Measurements from ENCODE around the gene KPNB1.
A peak's percentile ranks its signal among the peaks of the same experiment; 100 is the strongest.

Gene KPNB1

DNA sequence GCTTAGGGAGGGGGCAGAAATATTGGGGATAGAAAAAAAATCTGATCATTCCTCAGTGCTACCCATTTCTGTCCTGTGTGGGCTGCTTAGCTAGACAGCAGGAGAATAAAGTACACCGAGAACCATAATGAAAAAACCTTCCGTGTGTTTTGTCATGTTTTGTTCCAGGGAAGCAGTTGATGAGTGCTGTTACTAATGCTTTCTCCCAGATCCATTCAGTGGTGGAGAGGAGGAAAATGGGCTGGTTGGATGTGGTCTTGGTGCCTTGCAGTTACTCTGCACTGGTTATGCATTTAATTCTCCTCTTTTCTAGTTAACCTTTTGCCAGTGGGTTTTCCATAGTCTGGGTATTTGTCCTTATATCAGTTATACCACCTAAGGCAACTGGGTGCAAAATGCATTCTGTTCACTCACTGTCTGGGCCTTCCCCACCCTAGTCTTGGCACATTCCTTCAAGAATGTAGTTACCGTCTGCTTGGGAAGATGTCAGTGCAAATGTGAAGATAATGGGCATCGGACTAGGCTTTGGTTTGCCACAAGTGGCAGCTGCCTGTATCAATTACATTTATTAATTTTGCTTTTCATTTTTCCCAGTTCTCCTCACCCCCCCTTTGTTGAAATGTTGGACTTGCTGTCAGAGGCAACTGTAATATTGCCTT is 34.9 kb downstream of the KPNB1 start:
- Histone ChIP-seq H3K9ac (ENCODE audit: low read depth, low read length) (no peak overlapping the region), H2AFZ (ENCODE audit: low read depth, low read length) (no peak overlapping the region), H4K20me1 (ENCODE audit: insufficient read depth, low read length) (peaks cover 30% of the 10 kb centered on the region; the same call in 1 of the 2 replicates), H3K27ac (ENCODE audit: low read length) (no peak overlapping the region), H3K79me2 (ENCODE audit: insufficient read depth, low read length) (no peaks in the 10 kb centered on the region), H3K4me3 (ENCODE audit: low read depth in 1 of 2, low read length in 2 of 2) (no peak overlapping the region), H3K9me3 (ENCODE audit: insufficient read depth, low read length, severe bottlenecking) (no peaks in the 10 kb centered on the region), H3K4me1 (ENCODE audit: insufficient read depth, low read length) (no peaks in the 10 kb centered on the region), H3K36me3 (ENCODE audit: insufficient read depth, low read length) (peaks cover 62% of the 10 kb centered on the region), H3K4me2 (ENCODE audit: insufficient read depth, low read length) (no peak overlapping the region), H3K27me3 (ENCODE audit: insufficient read depth, low read length, poor library complexity) (no peaks in the 10 kb centered on the region)
- TF ChIP-seq, protein P1, sequence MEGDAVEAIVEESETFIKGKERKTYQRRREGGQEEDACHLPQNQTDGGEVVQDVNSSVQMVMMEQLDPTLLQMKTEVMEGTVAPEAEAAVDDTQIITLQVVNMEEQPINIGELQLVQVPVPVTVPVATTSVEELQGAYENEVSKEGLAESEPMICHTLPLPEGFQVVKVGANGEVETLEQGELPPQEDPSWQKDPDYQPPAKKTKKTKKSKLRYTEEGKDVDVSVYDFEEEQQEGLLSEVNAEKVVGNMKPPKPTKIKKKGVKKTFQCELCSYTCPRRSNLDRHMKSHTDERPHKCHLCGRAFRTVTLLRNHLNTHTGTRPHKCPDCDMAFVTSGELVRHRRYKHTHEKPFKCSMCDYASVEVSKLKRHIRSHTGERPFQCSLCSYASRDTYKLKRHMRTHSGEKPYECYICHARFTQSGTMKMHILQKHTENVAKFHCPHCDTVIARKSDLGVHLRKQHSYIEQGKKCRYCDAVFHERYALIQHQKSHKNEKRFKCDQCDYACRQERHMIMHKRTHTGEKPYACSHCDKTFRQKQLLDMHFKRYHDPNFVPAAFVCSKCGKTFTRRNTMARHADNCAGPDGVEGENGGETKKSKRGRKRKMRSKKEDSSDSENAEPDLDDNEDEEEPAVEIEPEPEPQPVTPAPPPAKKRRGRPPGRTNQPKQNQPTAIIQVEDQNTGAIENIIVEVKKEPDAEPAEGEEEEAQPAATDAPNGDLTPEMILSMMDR (IDR thresholded peaks at IDR 0.05; ENCODE audit: borderline replicate concordance, extremely low read depth, low read length, poor library complexity, severe bottlenecking): no peak
- TF ChIP-seq EZH2 (IDR thresholded peaks at IDR 0.05; ENCODE audit: borderline replicate concordance, low read depth, low read length, severe bottlenecking): no peak
- ATAC-seq (ENCODE audit: insufficient read depth, low read depth): 0 out of 3 replicates have a peak, but pooled peaks have one; percentile 3
- DNase-seq: no peak

GRCh38 chr17:47685556-47686275 is 36.0 kb downstream of the KPNB1 start:
- H3K27me3 ChIP-seq (ENCODE audit: insufficient read depth, low read length, poor library complexity): no peaks in the 10 kb centered on the region
- TF ChIP-seq, protein P1 (IDR thresholded peaks at IDR 0.05; ENCODE audit: borderline replicate concordance, extremely low read depth, low read length, poor library complexity, severe bottlenecking): no peak
- TF ChIP-seq EZH2 (IDR thresholded peaks at IDR 0.05; ENCODE audit: borderline replicate concordance, low read depth, low read length, severe bottlenecking): no peak
- H3K27ac ChIP-seq (ENCODE audit: low read length): no peak overlapping the region
- H2AFZ ChIP-seq (ENCODE audit: low read depth, low read length): no peak overlapping the region
- H3K36me3 ChIP-seq (ENCODE audit: insufficient read depth, low read length): peaks cover 51% of the 10 kb centered on the region
- no peaks in the 10 kb centered on the region for H3K9me3 ChIP-seq (ENCODE audit: insufficient read depth, low read length, severe bottlenecking)
- no peak overlapping the region for H3K4me2 ChIP-seq (ENCODE audit: insufficient read depth, low read length)
- no peak for DNase-seq
- H4K20me1 ChIP-seq (ENCODE audit: insufficient read depth, low read length): peaks cover 25% of the 10 kb centered on the region; the same call in 1 of the 2 replicates
- H3K79me2 ChIP-seq (ENCODE audit: insufficient read depth, low read length): no peaks in the 10 kb centered on the region
- no peak for ATAC-seq (ENCODE audit: insufficient read depth, low read depth)
- H3K9ac ChIP-seq (ENCODE audit: low read depth, low read length): no peak overlapping the region
- no peak overlapping the region for H3K4me3 ChIP-seq (ENCODE audit: low read depth in 1 of 2, low read length in 2 of 2)
- H3K4me1 ChIP-seq (ENCODE audit: insufficient read depth, low read length): no peaks in the 10 kb centered on the region

DNA sequence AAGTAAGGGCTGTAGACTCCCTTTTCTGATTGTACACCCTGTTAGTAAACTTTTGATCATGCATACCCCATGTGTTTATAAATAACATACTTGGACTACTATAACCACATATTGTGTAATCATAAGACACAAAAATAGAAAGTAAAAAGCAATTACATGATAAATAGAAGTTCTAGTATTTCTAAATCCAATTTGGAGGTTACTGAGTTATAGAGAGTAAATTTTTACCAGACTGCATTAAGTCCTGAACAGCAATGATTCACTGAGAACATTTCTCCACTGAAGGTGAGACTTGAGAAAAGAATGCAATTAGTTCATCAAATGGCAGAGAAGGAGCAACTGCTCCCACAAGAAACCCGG is 36.5 kb downstream of the KPNB1 start:
- H2AFZ ChIP-seq (ENCODE audit: low read depth, low read length): no peak overlapping the region
- TF ChIP-seq, protein P1 (IDR thresholded peaks at IDR 0.05; ENCODE audit: borderline replicate concordance, extremely low read depth, low read length, poor library complexity, severe bottlenecking): no peak
- TF ChIP-seq EZH2 (IDR thresholded peaks at IDR 0.05; ENCODE audit: borderline replicate concordance, low read depth, low read length, severe bottlenecking): no peak
- no peak overlapping the region for H3K4me3 ChIP-seq (ENCODE audit: low read depth in 1 of 2, low read length in 2 of 2)
- no peaks in the 10 kb centered on the region for H3K27me3 ChIP-seq (ENCODE audit: insufficient read depth, low read length, poor library complexity)
- ATAC-seq (ENCODE audit: insufficient read depth, low read depth) (no peak), DNase-seq (no peak)
- H3K9ac ChIP-seq (ENCODE audit: low read depth, low read length): no peak overlapping the region
- H3K4me2 ChIP-seq (ENCODE audit: insufficient read depth, low read length): no peak overlapping the region
- H3K27ac ChIP-seq (ENCODE audit: low read length): no peak overlapping the region
- no peaks in the 10 kb centered on the region for H3K4me1 ChIP-seq (ENCODE audit: insufficient read depth, low read length)
- H3K36me3 ChIP-seq (ENCODE audit: insufficient read depth, low read length): peaks cover 48% of the 10 kb centered on the region
- H4K20me1 ChIP-seq (ENCODE audit: insufficient read depth, low read length): peaks cover 23% of the 10 kb centered on the region; the same call in 1 of the 2 replicates
- no peaks in the 10 kb centered on the region for H3K79me2 ChIP-seq (ENCODE audit: insufficient read depth, low read length)
- no peaks in the 10 kb centered on the region for H3K9me3 ChIP-seq (ENCODE audit: insufficient read depth, low read length, severe bottlenecking)
